ENCODE measurements around the gene NMNAT3.

DNA sequence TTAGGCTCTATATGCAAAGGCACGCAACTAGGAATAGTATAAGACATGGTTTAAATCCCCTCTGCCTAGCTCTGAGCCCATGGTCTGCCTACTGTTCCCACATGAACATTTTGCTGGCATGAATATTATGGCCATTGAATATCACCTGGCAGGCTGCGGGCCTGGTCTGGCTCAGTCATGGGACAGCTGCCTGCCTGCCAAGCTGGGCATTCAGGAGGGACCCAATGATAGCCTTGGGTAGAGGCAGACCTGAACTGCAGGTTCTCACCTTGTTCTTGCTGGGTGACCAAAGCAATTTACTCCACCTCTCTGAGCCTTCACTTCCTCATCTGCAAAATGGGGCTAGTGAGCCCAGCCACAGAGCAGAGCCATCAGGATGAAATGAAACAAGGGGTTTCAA lies 149.5 kb downstream of the NMNAT3 start:
- TF ChIP-seq CTCF (conservative IDR thresholded peaks at IDR 0.05; ENCODE audit: low read depth, low read length) (no peak), EZH2 (IDR thresholded peaks at IDR 0.05; ENCODE audit: low read length, unreplicated experiment) (no peak)
